Spinal cord (tissue), 10 donors: ENCODE measurements around the gene VAMP5. TPM values are rescaled to one million over a fixed set of nuclear protein-coding genes. Genes with fewer than 3 reads are reported as not detected.

Experiments used
- DNase-seq, 6 donors: peaks; one replicate each; pipeline versions ENCODE4 v3.0.0 to v3.0.0-alpha.2; 2013 to 2015; ENCODE audit warnings: low spot score in 6 of 6, low read depth in 4 of 6
- H3K27ac ChIP-seq: one replicate; pipeline ENCODE4 v1.5.1; 2013; ENCODE audit warnings: low read depth, low read length, control low read depth
- H3K27me3 ChIP-seq: one replicate; pipeline ENCODE4 v1.6.1; 2013; ENCODE audit warnings: low read length; ENCODE audit not compliant: control insufficient read depth, insufficient read depth
- H3K36me3 ChIP-seq: one replicate; pipeline ENCODE4 v1.6.1; 2013; ENCODE audit warnings: low read length; ENCODE audit not compliant: control insufficient read depth, insufficient read depth
- H3K4me1 ChIP-seq: one replicate; pipeline ENCODE4 v1.6.1; 2013; ENCODE audit warnings: low read length; ENCODE audit not compliant: control insufficient read depth, insufficient read depth
- H3K4me3 ChIP-seq: one replicate; pipeline ENCODE4 v1.5.1; 2013; ENCODE audit warnings: low read depth, low read length, control low read depth
- H3K9me3 ChIP-seq: one replicate; pipeline ENCODE4 v1.6.1; 2013; ENCODE audit warnings: low read length; ENCODE audit not compliant: control insufficient read depth, insufficient read depth
- WGBS: methylation state at CpG from one replicate; pipeline ENCODE4 v1.1.5; 2013; ENCODE audit warnings: missing lambda C conversion rate; ENCODE audit not compliant: insufficient coverage; 5-methylcytosine and 5-hydroxymethylcytosine counted together
- polyA plus RNA-seq, 2 donors: library from polyadenylated mRNA; unstranded; fragments of 120-200 nt; gene quantifications; one replicate each; pipeline ENCODE4 v1.2.1, GENCODE V29; 2013; ENCODE audit not compliant: insufficient read length in 2 of 2
- total RNA-seq, 2 donors: library from RNA; depleted of rRNA in 1 of 2; stranded (reverse); fragments of 120-200 nt in 1 of 2; fragments of >200 nt in 1 of 2; gene quantifications; one replicate each; pipeline versions ENCODE4 v1.2.3 to v1.2.4, GENCODE V29; 2013 to 2014
- donor health status: healthy.

The VAMP5 gene
- total and polyA plus RNA-seq, 4 donors, result 13.7 to 45.4 (median 35.3) TPM

DNA sequence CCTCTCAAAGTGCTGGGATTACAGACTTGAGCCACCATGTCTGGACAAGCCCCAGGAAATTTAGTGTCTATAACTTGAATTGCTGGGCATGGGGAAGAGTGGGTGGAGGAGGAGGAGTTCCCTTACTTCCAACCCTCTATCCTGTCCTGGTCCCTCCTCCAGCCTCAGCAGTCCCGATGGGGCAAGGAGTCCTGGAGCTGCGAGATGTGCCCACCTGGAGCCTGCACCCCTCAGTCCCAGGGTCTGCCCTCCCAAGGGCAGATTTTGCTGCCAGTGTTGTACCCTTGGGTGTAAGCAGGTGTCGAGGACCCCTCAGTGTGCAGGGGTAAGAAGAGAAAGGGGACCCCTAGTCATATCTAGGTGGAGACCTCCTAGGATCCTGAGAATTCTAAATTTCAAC is 4.0 kb upstream of the VAMP5 start:
- H3K4me1 ChIP-seq, result peaks cover 42% of the 10 kb centered on the region
- no peak overlapping the region for H3K4me3 ChIP-seq
- no peaks in the 10 kb centered on the region for H3K36me3 ChIP-seq
- H3K9me3 ChIP-seq, result no peaks in the 10 kb centered on the region
- WGBS, result 87% methylated on average over 3 of the region's 3 CpGs
- DNase-seq, result no peak
- H3K27me3 ChIP-seq, result peaks cover 24% of the 10 kb centered on the region
- H3K27ac ChIP-seq, result no peak overlapping the region

DNA sequence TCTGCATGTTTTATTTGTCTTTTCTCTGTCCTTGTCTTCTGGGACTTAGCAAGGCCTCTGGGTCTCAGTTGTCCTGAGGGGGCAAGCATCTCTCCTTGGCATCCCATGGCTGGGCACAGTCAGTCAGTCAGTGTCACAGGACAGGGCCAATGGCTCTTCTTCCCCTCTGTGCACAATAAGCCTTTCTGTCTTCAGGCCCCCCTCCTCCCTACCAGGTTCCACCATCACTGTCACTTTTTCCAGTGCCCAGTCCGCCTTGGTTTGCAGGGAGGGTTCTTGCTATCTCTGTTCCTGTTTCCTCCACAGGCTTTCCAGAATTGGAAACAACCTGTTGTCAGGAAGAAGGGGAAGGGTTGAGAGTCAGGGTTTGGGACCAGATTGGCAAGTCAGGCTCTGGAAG is 1.7 kb upstream of the VAMP5 start:
- H3K27me3 ChIP-seq, result peaks cover 27% of the 10 kb centered on the region
- H3K27ac ChIP-seq, result no peak overlapping the region
- no peak overlapping the region for H3K4me3 ChIP-seq
- no peak for DNase-seq
- WGBS, result no CpG with 5 or more reads among the region's 1 CpG
- no peaks in the 10 kb centered on the region for H3K36me3 ChIP-seq
- no peaks in the 10 kb centered on the region for H3K9me3 ChIP-seq
- H3K4me1 ChIP-seq, result peaks cover 42% of the 10 kb centered on the region

DNA sequence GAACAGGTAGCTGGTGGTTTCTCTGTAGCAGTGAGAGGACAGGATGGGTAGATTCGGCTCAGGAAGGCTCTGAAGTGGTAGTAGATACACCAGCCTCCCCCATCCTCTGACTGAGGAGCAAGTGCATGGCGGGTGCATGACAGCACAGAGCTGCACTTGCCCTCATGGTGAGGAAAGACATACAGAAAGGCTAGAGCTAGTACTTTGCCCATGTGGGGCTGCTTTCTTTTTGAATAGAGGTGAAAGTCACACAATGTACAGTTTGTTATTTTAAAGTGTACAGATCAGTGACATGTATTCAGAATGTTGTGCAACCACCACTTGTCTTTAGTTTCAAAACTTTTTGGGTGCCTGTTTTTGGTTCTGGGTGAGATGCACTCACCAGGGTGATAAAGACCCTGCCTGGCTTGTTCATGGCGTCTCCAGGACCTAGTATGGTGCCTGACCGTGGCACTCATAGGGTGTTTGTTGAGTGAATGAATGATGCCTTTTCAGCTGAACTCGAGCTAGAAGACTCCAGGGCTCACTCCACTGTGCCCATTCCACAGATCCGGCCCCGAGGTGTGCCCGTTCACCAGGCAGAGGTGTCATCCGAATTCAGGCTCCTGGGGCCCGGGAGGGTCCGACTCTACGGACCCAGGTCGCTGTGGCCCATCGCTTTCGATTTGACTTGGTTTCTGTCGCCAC is 421 bp upstream of the VAMP5 start:
- peak overlapping the region; percentile 1 for H3K27ac ChIP-seq
- H3K27me3 ChIP-seq, result peaks cover 22% of the 10 kb centered on the region
- WGBS, result 27% methylated on average over 15 of the region's 16 CpGs
- no peak for DNase-seq
- H3K9me3 ChIP-seq, result no peaks in the 10 kb centered on the region
- H3K4me1 ChIP-seq, result peaks cover 33% of the 10 kb centered on the region
- H3K36me3 ChIP-seq, result no peaks in the 10 kb centered on the region
- H3K4me3 ChIP-seq, result peak overlapping the region; percentile 48

DNA sequence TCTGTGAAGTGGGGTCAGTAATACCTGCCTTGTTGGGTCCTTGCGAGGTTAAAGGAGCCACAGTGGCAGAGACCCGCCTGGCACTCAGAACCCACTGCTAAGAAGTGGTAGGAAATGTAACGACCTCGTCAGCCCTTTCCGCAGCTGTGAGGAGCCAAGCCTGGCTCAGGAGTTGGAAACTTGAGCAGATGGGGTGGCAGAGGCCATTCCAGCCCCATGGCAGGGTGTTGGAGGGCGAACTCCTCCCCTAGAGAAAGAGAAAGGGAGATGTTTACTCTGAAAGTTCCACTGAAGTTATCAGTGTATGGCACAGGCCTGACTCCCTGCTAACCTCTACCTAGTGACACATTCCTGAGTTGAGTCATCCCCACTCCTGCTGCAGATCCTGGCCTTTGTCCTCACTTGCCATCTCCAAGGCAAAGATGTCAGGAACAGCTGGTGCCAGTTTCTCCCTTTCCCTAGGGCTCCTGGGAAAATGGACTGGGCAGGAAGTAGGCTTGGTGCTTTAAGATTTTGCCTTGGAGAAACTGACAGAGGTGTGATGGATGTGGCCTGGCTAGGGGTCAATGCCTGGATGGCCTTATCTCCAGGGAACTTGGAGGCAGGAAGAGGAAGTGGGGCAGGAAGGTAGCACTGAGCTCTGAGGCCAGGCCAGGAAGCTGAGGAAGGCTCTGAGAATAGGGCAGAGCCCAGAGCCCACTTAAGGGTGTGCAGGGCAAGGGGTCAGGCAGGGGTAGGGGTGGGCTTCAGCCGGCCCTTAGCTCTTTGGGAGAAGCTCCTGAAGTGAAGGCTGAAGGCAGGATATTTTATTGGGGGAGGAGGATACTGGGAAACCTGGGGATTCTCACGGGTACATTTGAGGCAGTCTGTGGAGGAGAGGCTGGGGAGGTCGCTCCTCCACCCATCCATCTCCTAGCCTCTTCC is 888 bp downstream of the VAMP5 start:
- peaks cover 20% of the 10 kb centered on the region for H3K4me1 ChIP-seq

DNA sequence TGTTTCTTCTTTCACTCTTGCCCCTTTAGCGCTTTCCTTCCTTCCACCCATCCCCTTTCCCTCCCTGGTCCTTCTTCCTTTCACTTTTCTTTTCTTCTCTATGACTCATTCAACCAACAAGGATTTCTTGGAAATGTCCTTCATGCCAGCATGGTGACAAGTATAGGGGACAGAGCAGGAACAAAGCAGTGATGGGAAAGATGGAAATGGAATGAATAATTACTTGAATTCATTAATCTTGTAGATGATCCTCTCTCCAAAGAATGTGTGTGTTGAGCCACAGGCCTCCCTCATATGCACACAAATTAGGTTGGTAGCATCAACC is 1.5 kb downstream of the VAMP5 start:
- Histone ChIP-seq H3K4me3 (no peak overlapping the region), H3K4me1 (peaks cover 19% of the 10 kb centered on the region), H3K27me3 (peaks cover 19% of the 10 kb centered on the region), H3K9me3 (no peaks in the 10 kb centered on the region), H3K36me3 (no peaks in the 10 kb centered on the region), H3K27ac (peak overlapping the region; percentile 79)
- DNase-seq, result no peak
- WGBS, result 100% methylated on average over 1 of the region's 1 CpG

More for the DNA sequence above, 888 bp downstream of the VAMP5 start:
- Histone ChIP-seq H3K27ac (peak overlapping the region; percentile 79), H3K4me3 (peak overlapping the region; percentile 49), H3K9me3 (no peaks in the 10 kb centered on the region), H3K27me3 (peaks cover 19% of the 10 kb centered on the region), H3K36me3 (no peaks in the 10 kb centered on the region)
- DNase-seq, result no peak
- WGBS, result 28% methylated on average over 5 of the region's 9 CpGs

DNA sequence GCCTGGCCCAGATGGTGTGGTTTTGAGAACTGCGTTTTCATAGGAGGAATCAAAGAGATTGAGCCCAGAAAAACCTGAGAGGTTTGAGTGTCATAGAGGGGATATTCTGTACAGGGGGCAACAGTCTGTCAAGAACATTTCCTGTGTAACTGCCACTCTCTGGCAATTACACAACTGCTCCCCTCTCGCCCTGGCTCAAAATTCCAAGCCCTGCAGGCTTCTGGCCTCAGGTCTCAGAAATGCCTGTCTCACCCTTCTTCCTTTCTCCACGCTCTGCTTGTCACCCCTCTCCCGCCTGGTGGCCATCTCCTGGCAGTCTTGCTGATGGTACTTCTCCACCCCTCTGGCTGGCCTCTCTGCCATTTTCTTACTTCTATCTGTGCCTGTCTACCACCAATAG is 4.0 kb downstream of the VAMP5 start:
- Histone ChIP-seq H3K9me3 (no peaks in the 10 kb centered on the region), H3K27ac (peak overlapping the region; percentile 70), H3K36me3 (no peaks in the 10 kb centered on the region), H3K4me3 (no peak overlapping the region), H3K27me3 (peaks cover 16% of the 10 kb centered on the region), H3K4me1 (peaks cover 29% of the 10 kb centered on the region)
- no peak for DNase-seq
- WGBS, result 64% methylated on average over 4 of the region's 4 CpGs

DNA sequence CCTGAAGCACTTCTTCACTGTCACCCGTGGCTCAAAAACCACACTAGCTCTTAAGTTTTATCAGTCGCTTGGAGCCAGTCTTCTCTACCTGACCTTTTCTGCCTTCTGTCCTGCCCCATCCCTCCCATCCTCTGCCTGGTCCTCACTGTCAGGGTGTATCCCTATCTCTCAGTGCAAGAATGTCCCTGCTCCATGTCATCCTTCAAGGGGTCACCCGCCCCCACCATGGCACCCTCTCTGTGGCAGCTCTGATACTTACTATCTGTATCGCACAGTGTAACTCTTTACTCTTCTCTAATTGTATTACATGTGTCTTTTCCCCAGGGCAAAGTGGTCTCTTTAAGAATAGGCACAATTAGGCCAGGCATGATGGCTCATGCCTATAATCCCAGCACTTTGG is 4.4 kb downstream of the VAMP5 start:
- 62% methylated on average over 3 of the region's 4 CpGs for WGBS
- Histone ChIP-seq H3K9me3 (no peaks in the 10 kb centered on the region), H3K4me3 (no peak overlapping the region), H3K36me3 (no peaks in the 10 kb centered on the region), H3K4me1 (peaks cover 29% of the 10 kb centered on the region), H3K27me3 (peaks cover 16% of the 10 kb centered on the region), H3K27ac (peak overlapping the region; percentile 70)
- DNase-seq, result no peak

DNA sequence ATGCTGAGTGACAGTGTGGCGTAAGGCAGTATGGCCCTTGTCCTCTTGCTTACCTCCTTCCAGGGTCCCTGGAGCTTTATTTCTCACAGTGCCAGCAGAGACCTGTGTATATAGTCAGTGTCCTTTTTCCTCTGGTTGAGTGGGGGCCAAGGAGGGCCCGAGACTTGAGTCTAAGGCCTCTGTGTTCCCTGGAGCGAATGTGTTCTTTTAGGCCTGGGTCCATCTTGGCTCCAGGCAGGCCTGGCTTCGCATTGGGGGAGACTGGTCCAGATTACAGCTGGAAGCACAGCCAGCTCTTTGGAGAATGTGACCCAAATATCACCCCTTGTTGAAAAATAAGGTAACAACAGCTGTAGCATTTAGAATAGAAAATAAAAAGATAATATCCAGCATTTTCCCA is 5.0 kb downstream of the VAMP5 start:
- Histone ChIP-seq H3K4me1 (peaks cover 25% of the 10 kb centered on the region), H3K27me3 (peaks cover 11% of the 10 kb centered on the region)

DNA sequence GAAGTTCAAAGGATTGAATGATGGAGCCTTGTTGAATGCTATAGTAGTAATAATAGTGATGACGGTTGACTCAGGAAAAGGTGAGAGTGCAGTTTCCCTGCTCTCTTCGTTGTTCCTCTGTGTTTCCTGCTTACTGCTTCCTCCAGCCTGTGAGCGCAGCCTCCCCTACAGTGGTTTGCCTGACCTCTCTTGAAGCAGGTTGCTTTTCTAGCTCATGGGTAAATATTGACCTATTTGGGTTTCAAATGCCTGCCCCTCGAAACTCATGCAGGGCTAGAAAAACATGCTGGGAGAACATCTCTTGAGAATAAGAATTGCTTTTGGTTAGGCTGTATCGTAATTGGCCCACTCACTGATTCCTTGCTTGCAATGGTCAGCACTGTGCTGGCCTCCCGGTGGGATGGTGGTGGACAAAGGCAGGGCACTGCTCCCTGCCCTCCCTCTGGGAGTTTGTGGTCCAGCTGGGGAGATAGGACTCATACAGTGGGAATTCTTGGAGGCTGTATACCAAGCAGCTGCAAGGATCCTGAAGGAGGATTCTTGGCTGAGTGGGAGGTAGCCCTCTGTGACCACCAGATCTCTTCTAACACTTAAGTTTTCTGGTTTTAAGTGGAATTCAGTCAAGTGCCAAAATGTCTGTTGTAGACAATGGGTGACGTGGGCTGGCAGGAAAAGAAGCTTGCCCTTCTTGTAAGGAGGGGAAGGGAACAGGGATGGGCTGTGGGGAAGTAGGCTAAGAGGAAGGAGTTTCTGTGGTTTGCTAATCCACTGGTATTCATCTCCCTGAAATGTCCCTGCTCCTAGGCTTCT is 6.0 kb downstream of the VAMP5 start:
- peak in 1 of 6 donors; percentile 75 for DNase-seq
- Histone ChIP-seq H3K27me3 (peaks cover 3% of the 10 kb centered on the region), H3K36me3 (no peaks in the 10 kb centered on the region), H3K4me1 (peaks cover 22% of the 10 kb centered on the region), H3K4me3 (no peak overlapping the region), H3K9me3 (no peaks in the 10 kb centered on the region), H3K27ac (peak overlapping the region; percentile 70)
- 52% methylated on average over 5 of the region's 7 CpGs for WGBS

More for the DNA sequence above, 5.0 kb downstream of the VAMP5 start:
- H3K27ac ChIP-seq, result peak overlapping the region; percentile 70
- no peaks in the 10 kb centered on the region for H3K9me3 ChIP-seq
- no peak overlapping the region for H3K4me3 ChIP-seq
- WGBS, result 68% methylated on average over 3 of the region's 4 CpGs
- H3K36me3 ChIP-seq, result no peaks in the 10 kb centered on the region
- no peak for DNase-seq
